ENCODE data around the gene ZNF521.

ZNF521 gene

GRCh38 chr18:25164211-25164847 lies 187.6 kb downstream of the ZNF521 start:
- no peaks in the 10 kb centered on the region for H3K9me3 ChIP-seq (ENCODE audit: control insufficient read depth in 2 of 2, low read length in 2 of 2)
- H3K4me3 ChIP-seq (ENCODE audit: low read length in 2 of 2), result peak overlapping the region; percentile 43 to 60
- no peaks in the 10 kb centered on the region for H3K4me1 ChIP-seq (ENCODE audit: control insufficient read depth in 2 of 2, insufficient read depth in 2 of 2, low read length in 2 of 2)
- H3K36me3 ChIP-seq (ENCODE audit: control insufficient read depth in 2 of 2, insufficient read depth in 2 of 2, low read length in 2 of 2), result no peaks in the 10 kb centered on the region
- peak overlapping the region in 1 of 2 donors; percentile 19 for H3K9ac ChIP-seq (ENCODE audit: low read depth in 1 of 2, low read length in 2 of 2)
- no peak overlapping the region for H3K27ac ChIP-seq (ENCODE audit: low read depth in 2 of 2, low read length in 2 of 2)
- H3K27me3 ChIP-seq (ENCODE audit: control insufficient read depth in 2 of 2, insufficient read depth in 2 of 2, low read length in 2 of 2), result no peaks in the 10 kb centered on the region

- no peaks in the 10 kb centered on the region for H3K9me3 ChIP-seq (ENCODE audit: control insufficient read depth in 2 of 2, low read length in 2 of 2)
- H3K27me3 ChIP-seq (ENCODE audit: control insufficient read depth in 2 of 2, insufficient read depth in 2 of 2, low read length in 2 of 2), result no peaks in the 10 kb centered on the region
- H3K27ac ChIP-seq (ENCODE audit: low read depth in 2 of 2, low read length in 2 of 2), result no peak overlapping the region
- H3K4me3 ChIP-seq (ENCODE audit: low read length in 2 of 2), result no peak overlapping the region
- H3K9ac ChIP-seq (ENCODE audit: low read depth in 1 of 2, low read length in 2 of 2), result no peak overlapping the region
- H3K4me1 ChIP-seq (ENCODE audit: control insufficient read depth in 2 of 2, insufficient read depth in 2 of 2, low read length in 2 of 2), result no peaks in the 10 kb centered on the region
- H3K36me3 ChIP-seq (ENCODE audit: control insufficient read depth in 2 of 2, insufficient read depth in 2 of 2, low read length in 2 of 2), result no peaks in the 10 kb centered on the region
These were observed 198.5 kb downstream of the ZNF521 start for GRCh38 chr18:25153426-25153825.

GRCh38 chr18:25147877-25148488 lies 204.0 kb downstream of the ZNF521 start:
- no peaks in the 10 kb centered on the region for H3K36me3 ChIP-seq (ENCODE audit: control insufficient read depth in 2 of 2, insufficient read depth in 2 of 2, low read length in 2 of 2)
- no peak overlapping the region for H3K4me3 ChIP-seq (ENCODE audit: low read length in 2 of 2)
- no peak overlapping the region for H3K27ac ChIP-seq (ENCODE audit: low read depth in 2 of 2, low read length in 2 of 2)

GRCh38 chr18:25146512-25146910 lies 205.5 kb downstream of the ZNF521 start:
- Histone ChIP-seq H3K27me3 (ENCODE audit: control insufficient read depth in 2 of 2, insufficient read depth in 2 of 2, low read length in 2 of 2) (no peaks in the 10 kb centered on the region), H3K9ac (ENCODE audit: low read depth in 1 of 2, low read length in 2 of 2) (no peak overlapping the region), H3K4me3 (ENCODE audit: low read length in 2 of 2) (no peak overlapping the region), H3K36me3 (ENCODE audit: control insufficient read depth in 2 of 2, insufficient read depth in 2 of 2, low read length in 2 of 2) (no peaks in the 10 kb centered on the region), H3K4me1 (ENCODE audit: control insufficient read depth in 2 of 2, insufficient read depth in 2 of 2, low read length in 2 of 2) (no peaks in the 10 kb centered on the region), H3K9me3 (ENCODE audit: control insufficient read depth in 2 of 2, low read length in 2 of 2) (no peaks in the 10 kb centered on the region), H3K27ac (ENCODE audit: low read depth in 2 of 2, low read length in 2 of 2) (no peak overlapping the region)

More at GRCh38 chr18:25147877-25148488, 204.0 kb downstream of the ZNF521 start:
- Histone ChIP-seq H3K4me1 (ENCODE audit: control insufficient read depth in 2 of 2, insufficient read depth in 2 of 2, low read length in 2 of 2) (no peaks in the 10 kb centered on the region), H3K9me3 (ENCODE audit: control insufficient read depth in 2 of 2, low read length in 2 of 2) (no peaks in the 10 kb centered on the region), H3K27me3 (ENCODE audit: control insufficient read depth in 2 of 2, insufficient read depth in 2 of 2, low read length in 2 of 2) (no peaks in the 10 kb centered on the region), H3K9ac (ENCODE audit: low read depth in 1 of 2, low read length in 2 of 2) (no peak overlapping the region)

GRCh38 chr18:25145731-25146511 lies 206.0 kb downstream of the ZNF521 start:
- no peak overlapping the region for H3K27ac ChIP-seq (ENCODE audit: low read depth in 2 of 2, low read length in 2 of 2)
- H3K9me3 ChIP-seq (ENCODE audit: control insufficient read depth in 2 of 2, low read length in 2 of 2), result no peaks in the 10 kb centered on the region
- H3K4me3 ChIP-seq (ENCODE audit: low read length in 2 of 2), result no peak overlapping the region
- no peaks in the 10 kb centered on the region for H3K36me3 ChIP-seq (ENCODE audit: control insufficient read depth in 2 of 2, insufficient read depth in 2 of 2, low read length in 2 of 2)
- H3K9ac ChIP-seq (ENCODE audit: low read depth in 1 of 2, low read length in 2 of 2), result no peak overlapping the region
- H3K27me3 ChIP-seq (ENCODE audit: control insufficient read depth in 2 of 2, insufficient read depth in 2 of 2, low read length in 2 of 2), result no peaks in the 10 kb centered on the region
- H3K4me1 ChIP-seq (ENCODE audit: control insufficient read depth in 2 of 2, insufficient read depth in 2 of 2, low read length in 2 of 2), result no peaks in the 10 kb centered on the region

GRCh38 chr18:25144820-25145219 lies 207.1 kb downstream of the ZNF521 start:
- Histone ChIP-seq H3K27ac (ENCODE audit: low read depth in 2 of 2, low read length in 2 of 2) (no peak overlapping the region), H3K36me3 (ENCODE audit: control insufficient read depth in 2 of 2, insufficient read depth in 2 of 2, low read length in 2 of 2) (no peaks in the 10 kb centered on the region), H3K4me1 (ENCODE audit: control insufficient read depth in 2 of 2, insufficient read depth in 2 of 2, low read length in 2 of 2) (no peaks in the 10 kb centered on the region)

GRCh38 chr18:25141886-25142285 lies 210.1 kb downstream of the ZNF521 start:
- Histone ChIP-seq H3K4me1 (ENCODE audit: control insufficient read depth in 2 of 2, insufficient read depth in 2 of 2, low read length in 2 of 2) (no peaks in the 10 kb centered on the region), H3K9me3 (ENCODE audit: control insufficient read depth in 2 of 2, low read length in 2 of 2) (no peaks in the 10 kb centered on the region), H3K36me3 (ENCODE audit: control insufficient read depth in 2 of 2, insufficient read depth in 2 of 2, low read length in 2 of 2) (no peaks in the 10 kb centered on the region), H3K27ac (ENCODE audit: low read depth in 2 of 2, low read length in 2 of 2) (no peak overlapping the region), H3K4me3 (ENCODE audit: low read length in 2 of 2) (no peak overlapping the region), H3K27me3 (ENCODE audit: control insufficient read depth in 2 of 2, insufficient read depth in 2 of 2, low read length in 2 of 2) (no peaks in the 10 kb centered on the region), H3K9ac (ENCODE audit: low read depth in 1 of 2, low read length in 2 of 2) (no peak overlapping the region)

More at GRCh38 chr18:25144820-25145219, 207.1 kb downstream of the ZNF521 start:
- Histone ChIP-seq H3K9ac (ENCODE audit: low read depth in 1 of 2, low read length in 2 of 2) (no peak overlapping the region), H3K9me3 (ENCODE audit: control insufficient read depth in 2 of 2, low read length in 2 of 2) (no peaks in the 10 kb centered on the region), H3K27me3 (ENCODE audit: control insufficient read depth in 2 of 2, insufficient read depth in 2 of 2, low read length in 2 of 2) (no peaks in the 10 kb centered on the region), H3K4me3 (ENCODE audit: low read length in 2 of 2) (no peak overlapping the region)

- H3K27me3 ChIP-seq (ENCODE audit: control insufficient read depth in 2 of 2, insufficient read depth in 2 of 2, low read length in 2 of 2), result no peaks in the 10 kb centered on the region
- H3K4me3 ChIP-seq (ENCODE audit: low read length in 2 of 2), result no peak overlapping the region
- no peaks in the 10 kb centered on the region for H3K36me3 ChIP-seq (ENCODE audit: control insufficient read depth in 2 of 2, insufficient read depth in 2 of 2, low read length in 2 of 2)
- H3K9me3 ChIP-seq (ENCODE audit: control insufficient read depth in 2 of 2, low read length in 2 of 2), result no peaks in the 10 kb centered on the region
- no peak overlapping the region for H3K9ac ChIP-seq (ENCODE audit: low read depth in 1 of 2, low read length in 2 of 2)
- no peaks in the 10 kb centered on the region for H3K4me1 ChIP-seq (ENCODE audit: control insufficient read depth in 2 of 2, insufficient read depth in 2 of 2, low read length in 2 of 2)
- no peak overlapping the region for H3K27ac ChIP-seq (ENCODE audit: low read depth in 2 of 2, low read length in 2 of 2)
These were observed 210.6 kb downstream of the ZNF521 start for GRCh38 chr18:25141399-25141798.

- Histone ChIP-seq H3K27me3 (ENCODE audit: control insufficient read depth in 2 of 2, insufficient read depth in 2 of 2, low read length in 2 of 2) (no peaks in the 10 kb centered on the region), H3K4me1 (ENCODE audit: control insufficient read depth in 2 of 2, insufficient read depth in 2 of 2, low read length in 2 of 2) (no peaks in the 10 kb centered on the region), H3K9me3 (ENCODE audit: control insufficient read depth in 2 of 2, low read length in 2 of 2) (no peaks in the 10 kb centered on the region), H3K36me3 (ENCODE audit: control insufficient read depth in 2 of 2, insufficient read depth in 2 of 2, low read length in 2 of 2) (no peaks in the 10 kb centered on the region), H3K9ac (ENCODE audit: low read depth in 1 of 2, low read length in 2 of 2) (no peak overlapping the region), H3K27ac (ENCODE audit: low read depth in 2 of 2, low read length in 2 of 2) (no peak overlapping the region), H3K4me3 (ENCODE audit: low read length in 2 of 2) (no peak overlapping the region)
These were observed 211.0 kb downstream of the ZNF521 start for GRCh38 chr18:25140962-25141308.

Measured in mucosa of rectum (tissue), 2 donors.